ENCODE data around the gene JAZF1.

The JAZF1 gene

GRCh38 chr7:28165261-28165660, 15.3 kb downstream of the JAZF1 start:
- DNase-seq, result no peak

DNA sequence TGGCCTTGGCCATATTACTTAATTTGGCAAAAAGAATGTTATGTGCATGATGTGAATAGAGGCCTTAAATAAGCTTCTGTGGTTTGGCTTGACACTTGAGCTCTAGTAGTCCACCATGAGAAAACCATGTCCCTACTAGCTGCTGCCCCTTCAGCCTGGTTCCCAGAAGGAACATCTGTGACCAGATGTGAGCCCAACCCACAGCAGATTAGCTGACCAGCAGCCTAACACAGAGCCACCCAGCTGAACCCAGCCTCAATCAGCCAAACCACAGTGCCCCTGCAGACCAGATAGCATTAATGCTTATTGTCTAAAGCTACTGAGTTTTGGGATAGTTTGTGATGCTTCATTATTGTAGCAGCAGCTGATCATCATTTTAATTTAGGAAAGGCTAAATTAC, 16.6 kb downstream of the JAZF1 start:
- no peak for DNase-seq

- DNase-seq, result no peak
Observed at GRCh38 chr7:28161331-28161730, 19.3 kb downstream of the JAZF1 start.

DNA sequence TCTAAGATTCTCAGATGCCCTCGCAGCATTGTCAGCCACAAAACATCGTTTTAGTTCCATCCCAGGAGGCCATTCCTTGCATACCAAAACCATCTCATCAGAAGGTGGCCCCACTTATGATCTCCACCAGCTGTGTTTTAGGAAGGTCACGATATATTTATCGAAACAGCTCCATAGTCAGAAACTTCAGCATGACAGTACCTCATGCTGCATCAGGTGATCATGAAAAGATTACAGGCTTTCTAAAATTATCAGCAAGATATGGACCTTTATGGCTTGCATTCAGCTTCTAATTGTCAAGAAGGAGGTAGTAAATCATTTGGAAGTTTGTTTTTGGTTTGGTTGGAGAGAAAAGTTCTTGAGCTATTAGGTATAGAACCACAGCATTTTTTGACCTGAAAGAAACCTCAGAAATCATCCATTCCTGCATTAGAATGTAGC, 20.0 kb downstream of the JAZF1 start:
- no peak for DNase-seq

DNA sequence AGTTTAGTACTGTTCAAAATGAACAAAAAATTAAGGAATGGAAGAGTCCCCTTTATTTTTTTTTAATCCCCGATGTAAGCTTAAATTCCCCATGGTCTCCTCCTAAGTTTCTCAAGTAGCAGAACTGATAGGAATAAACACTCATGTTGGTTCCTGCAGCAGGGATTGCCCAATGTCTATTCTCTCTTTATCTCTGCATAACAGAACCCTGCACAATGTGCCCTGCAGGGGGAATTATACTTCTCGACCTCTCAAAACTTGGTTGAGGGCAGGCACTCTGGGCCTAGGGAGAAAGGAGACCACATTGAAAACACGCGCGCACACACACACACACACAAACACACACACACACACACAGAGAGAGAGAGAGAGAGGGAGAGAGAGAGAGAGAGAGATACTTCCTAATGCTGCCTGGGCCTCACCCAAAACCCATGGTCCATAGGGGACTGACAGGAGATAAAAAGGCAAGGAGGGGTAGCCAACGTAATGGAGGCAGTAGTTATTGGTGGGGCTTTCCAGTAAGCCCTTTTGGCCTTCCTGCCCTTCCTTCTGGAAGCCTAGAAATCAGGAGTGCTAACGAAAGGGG, 22.7 kb downstream of the JAZF1 start:
- no peak for DNase-seq

- no peak for DNase-seq
Observed at GRCh38 chr7:28157076-28157745, 23.4 kb downstream of the JAZF1 start.

- DNase-seq, result no peak
Observed at GRCh38 chr7:28156401-28156800, 24.2 kb downstream of the JAZF1 start.

GRCh38 chr7:28155964-28156363, 24.6 kb downstream of the JAZF1 start:
- DNase-seq, result no peak

GRCh38 chr7:28155019-28155660, 25.5 kb downstream of the JAZF1 start:
- no peak for DNase-seq

GRCh38 chr7:28152594-28152993, 28.0 kb downstream of the JAZF1 start:
- DNase-seq, result no peak

GRCh38 chr7:28151965-28152364, 28.6 kb downstream of the JAZF1 start:
- no peak for DNase-seq

DNA sequence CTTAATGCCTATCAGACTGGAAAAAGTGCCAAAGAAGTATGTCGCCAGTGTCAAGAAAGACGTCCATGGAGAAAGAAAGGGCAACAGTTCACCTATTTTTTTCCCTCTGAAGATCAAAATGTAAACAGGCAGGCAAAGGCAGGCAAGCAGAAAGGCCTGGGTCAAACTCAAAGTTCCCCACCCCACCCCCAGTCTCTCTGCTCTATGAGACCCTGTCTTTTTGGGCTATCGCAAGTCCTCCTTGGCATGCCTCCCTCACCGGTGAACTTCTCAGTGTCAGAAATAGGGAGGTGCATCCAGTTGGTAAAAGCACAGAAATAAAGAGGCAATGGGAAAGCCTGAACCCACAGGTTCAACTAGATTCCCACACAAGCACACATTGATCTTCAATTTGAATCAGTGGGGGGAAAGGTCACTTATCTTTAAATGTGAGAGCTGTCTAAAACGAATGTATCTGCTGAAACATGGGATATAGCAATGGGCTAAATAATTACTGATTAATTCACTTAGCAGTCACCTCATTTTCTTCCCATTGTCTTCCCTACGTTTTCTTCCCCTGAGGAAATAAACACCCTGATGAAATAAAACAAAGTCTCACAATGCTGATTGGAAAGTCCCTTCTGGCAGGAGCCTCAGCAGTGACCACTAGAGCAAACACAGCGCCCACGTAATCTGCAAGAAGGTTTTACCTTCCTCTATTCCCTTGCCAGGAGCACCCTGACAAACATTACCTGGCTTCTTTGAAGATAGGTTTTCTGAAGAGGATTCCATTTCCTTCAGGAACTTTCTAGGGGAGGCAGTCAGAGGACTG, 31.1 kb downstream of the JAZF1 start:
- DNase-seq, result no peak

DNA sequence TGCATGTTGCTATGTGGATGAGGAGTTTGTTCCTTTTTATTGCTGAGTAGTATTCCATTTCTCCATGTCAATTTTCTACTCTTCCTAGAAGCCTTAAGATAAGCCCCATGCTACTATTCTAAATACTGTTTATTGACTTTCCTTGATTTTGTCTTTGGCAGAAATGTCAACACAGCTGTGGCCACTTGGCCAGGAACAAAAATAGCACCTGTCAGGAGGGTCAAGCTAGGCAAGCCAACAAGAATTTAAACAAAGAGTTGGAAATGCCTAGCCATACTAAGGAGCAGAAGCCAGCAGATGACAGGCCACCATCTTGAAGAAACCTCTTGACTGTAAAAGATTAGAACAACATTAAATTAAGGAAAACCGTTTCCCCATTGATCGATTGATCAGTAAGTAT, 34.7 kb downstream of the JAZF1 start:
- DNase-seq, result no peak

DNA sequence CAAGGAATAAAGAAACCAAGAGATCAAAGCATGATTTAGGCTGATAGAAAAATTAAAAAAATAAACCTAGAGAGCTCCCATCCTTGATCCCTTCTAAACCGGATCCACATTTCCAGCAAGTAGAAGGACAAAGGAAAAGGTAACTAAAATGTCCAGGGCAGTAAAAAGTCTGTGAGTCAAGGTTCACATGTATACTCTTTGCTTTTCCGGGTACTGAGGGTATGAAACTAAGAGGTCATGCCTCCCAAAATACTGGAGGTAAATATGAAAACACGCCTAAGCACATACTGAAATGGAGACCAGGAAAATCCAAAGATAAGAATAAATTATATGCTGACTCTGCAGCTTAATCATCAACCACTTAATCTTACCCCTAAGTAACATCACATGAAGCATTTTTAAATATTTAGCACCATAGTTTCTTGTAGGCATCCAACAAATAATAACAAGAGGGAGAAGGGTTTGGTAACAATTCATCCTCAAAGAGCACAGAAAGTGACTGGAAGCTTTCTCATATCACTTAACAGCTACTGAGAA, 35.4 kb downstream of the JAZF1 start:
- DNase-seq, result no peak

DNA sequence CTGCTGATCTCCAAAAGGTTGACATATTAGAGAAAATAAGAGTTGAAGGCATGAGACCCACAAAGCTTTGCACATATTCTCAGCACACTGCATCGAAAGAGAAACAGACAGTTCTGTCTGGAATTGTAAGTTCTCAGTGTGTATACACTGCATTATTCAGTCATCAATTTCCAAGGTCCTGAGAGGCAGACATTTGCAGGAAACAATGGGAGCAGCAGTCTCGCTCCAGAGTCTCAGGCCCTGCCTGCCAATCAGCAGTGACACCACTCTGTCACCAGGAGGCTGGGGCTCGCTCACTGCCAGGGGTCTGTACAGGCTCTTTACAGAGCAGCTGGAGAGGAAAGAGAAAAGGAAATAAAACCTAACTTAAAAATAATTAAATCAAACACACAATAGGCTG, 36.3 kb downstream of the JAZF1 start:
- DNase-seq, result no peak

DNA sequence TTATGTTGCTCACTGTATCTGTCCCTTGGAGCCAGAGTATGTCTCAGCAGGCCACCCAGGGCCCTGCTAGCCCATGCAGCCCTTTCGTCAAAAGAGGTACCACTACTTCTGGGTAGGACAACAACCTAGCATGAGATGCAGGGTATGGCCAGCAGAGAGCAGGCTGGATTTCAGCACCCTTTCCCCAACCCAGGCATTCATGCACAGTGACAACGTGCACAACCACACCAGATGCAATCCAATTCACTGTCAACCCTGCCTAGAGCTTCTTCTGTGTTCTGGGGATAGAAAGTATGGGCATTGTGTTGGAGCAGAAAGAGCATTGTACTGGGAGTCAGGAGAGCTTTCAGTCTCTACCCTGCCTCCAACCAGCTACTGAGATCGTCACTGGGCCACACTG, 37.9 kb downstream of the JAZF1 start:
- no peak for DNase-seq

DNA sequence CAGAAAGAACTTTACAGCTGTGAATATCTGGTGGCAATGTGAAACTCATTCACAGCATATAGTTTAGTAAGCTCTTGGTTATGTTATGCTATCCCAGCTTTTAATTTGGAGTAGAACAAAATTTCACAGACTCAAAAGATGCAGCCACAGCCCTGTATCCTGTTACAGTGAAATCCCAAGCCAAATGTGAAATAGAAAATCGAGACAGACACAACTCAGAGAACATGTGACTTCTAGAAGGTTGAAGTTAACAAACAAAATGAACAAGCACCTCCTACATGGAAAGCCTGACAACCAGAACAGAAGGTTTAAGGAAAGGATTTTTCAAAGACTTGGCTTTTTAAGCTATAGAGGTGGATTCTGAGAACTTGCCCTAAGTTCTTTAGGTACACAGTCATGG, 39.6 kb downstream of the JAZF1 start:
- no peak for DNase-seq

GRCh38 chr7:28138837-28139236, 41.8 kb downstream of the JAZF1 start:
- no peak for DNase-seq

DNA sequence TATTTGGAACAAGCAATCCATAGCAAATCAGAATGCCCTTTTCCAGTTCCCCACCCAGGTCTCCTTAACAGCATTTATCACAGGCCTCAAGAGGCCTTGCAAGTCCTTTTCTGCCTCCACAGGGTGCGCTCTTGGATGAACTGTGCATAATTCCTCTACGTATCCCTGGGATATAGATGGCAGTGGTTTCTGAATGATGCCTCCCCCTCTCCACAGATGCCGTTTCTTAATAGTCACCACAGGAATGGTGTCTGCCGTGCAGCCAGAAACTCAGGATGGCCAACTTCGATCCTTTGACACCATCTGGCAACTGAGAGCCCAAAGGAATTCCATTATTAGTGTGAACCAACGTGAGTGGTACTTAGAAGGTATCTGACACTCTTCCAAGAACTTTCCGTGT, 43.1 kb downstream of the JAZF1 start:
- DNase-seq, result no peak

DNA sequence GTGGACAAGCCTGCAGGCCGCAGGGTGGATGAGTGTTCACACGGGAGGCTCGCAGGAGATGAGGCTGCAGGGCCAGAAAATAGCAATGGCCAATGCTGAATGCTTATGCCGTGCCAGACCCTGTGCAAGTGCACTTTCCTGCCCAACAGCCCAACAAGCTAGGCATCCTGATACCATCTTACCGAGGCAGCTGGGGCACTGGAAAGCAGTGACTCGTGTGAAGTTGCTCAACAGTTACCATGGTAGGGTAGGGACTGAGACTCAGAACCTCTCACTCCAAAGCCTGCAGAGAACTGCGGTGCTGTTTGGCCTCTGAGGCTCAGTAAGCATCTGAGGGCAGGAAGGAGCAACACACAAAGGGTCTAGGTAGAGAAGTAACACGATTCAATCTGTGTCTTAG, 43.7 kb downstream of the JAZF1 start:
- DNase-seq, result no peak

GRCh38 chr7:28136420-28136819, 44.2 kb downstream of the JAZF1 start:
- DNase-seq, result no peak

GRCh38 chr7:28135760-28136159, 44.8 kb downstream of the JAZF1 start:
- no peak for DNase-seq

GRCh38 chr7:28135315-28135714, 45.3 kb downstream of the JAZF1 start:
- DNase-seq, result no peak

All from stimulated activated CD4-positive, alpha-beta T cell treated with anti-CD3 and anti-CD28 coated beads, Interleukin-2, amount 100 ng/mL, for 48 hours (primary cell).